Central memory CD4-positive, alpha-beta T cell (primary cell): ENCODE measurements around the gene APOM.
A peak's percentile ranks its signal among the peaks of the same experiment; 100 is the strongest.

Experiments used
- DNase-seq: peaks from one replicate; pipeline ENCODE4 v3.0.0; 2022

The APOM gene

GRCh38 chr6:31681135-31681671 is 25.5 kb downstream of the APOM start:
- DNase-seq: peak; percentile 34

- DNase-seq: no peak
These were observed 27.9 kb downstream of the APOM start for GRCh38 chr6:31683591-31683990.

- no peak for DNase-seq
These were observed 30.8 kb downstream of the APOM start for GRCh38 chr6:31686483-31686882.

GRCh38 chr6:31687321-31687720 is 31.6 kb downstream of the APOM start:
- no peak for DNase-seq

- no peak for DNase-seq
These were observed 32.4 kb downstream of the APOM start for GRCh38 chr6:31687860-31688693.

GRCh38 chr6:31689249-31690110 is 33.8 kb downstream of the APOM start:
- DNase-seq: no peak

GRCh38 chr6:31690231-31691077 is 34.8 kb downstream of the APOM start:
- DNase-seq: no peak

GRCh38 chr6:31691078-31691463 is 35.4 kb downstream of the APOM start:
- no peak for DNase-seq

GRCh38 chr6:31691564-31692108 is 35.9 kb downstream of the APOM start:
- no peak for DNase-seq

- no peak for DNase-seq
These were observed 36.7 kb downstream of the APOM start for GRCh38 chr6:31692353-31692752.

- DNase-seq: no peak
These were observed 37.2 kb downstream of the APOM start for GRCh38 chr6:31692886-31693285.

- DNase-seq: no peak
These were observed 37.8 kb downstream of the APOM start for GRCh38 chr6:31693535-31693934.

GRCh38 chr6:31697555-31697954 is 41.9 kb downstream of the APOM start:
- DNase-seq: no peak

GRCh38 chr6:31700740-31701401 is 45.2 kb downstream of the APOM start:
- no peak for DNase-seq

- no peak for DNase-seq
These were observed 46.1 kb downstream of the APOM start for GRCh38 chr6:31701666-31702404.

GRCh38 chr6:31702405-31702818 is 46.7 kb downstream of the APOM start:
- no peak for DNase-seq

- peak; percentile 96 for DNase-seq
These were observed 47.4 kb downstream of the APOM start, which contains the start of gene ABHD16A for GRCh38 chr6:31702819-31703716. TSS of gene ABHD16A (minus strand) at chr6:31703324. CDS start at chr6:31703281, 43 bp downstream.

- no peak for DNase-seq
These were observed 50.2 kb downstream of the APOM start for GRCh38 chr6:31705931-31706330.

GRCh38 chr6:31706599-31706998 is 50.9 kb downstream of the APOM start, which contains the start of gene LY6G6F:
TSS of gene LY6G6F (plus strand) at chr6:31706866. CDS start at chr6:31706907, 41 bp downstream.
- DNase-seq: no peak

GRCh38 chr6:31707701-31708100 is 52.0 kb downstream of the APOM start:
- DNase-seq: no peak
